HEK293 (cell line): ENCODE results near the gene NUBPL.

ENCODE experiments used
- CTCF ChIA-PET: fragments of 350-600 bp; formaldehyde crosslinking; extraction: SDS; loops from one replicate; lab custom pipeline; 2021; ENCODE audit warnings: antibody characterized with exemption; lab: Yijun Ruan, JAX
- POLR2A ChIA-PET: fragments of 300-600 bp; formaldehyde crosslinking; extraction: SDS; loops from one replicate; lab custom pipeline; 2020; ENCODE audit warnings: antibody characterized with exemption, inconsistent platforms; lab: Yijun Ruan, JAX
- H3K27ac ChIP-seq: fragments of 200-500 bp; sonication (Bioruptor generic); 2 replicates; pipeline ENCODE4 v1.5.1; 2014; ENCODE audit warnings: low read depth, low read length, control low read depth, inconsistent platforms; ENCODE audit errors: extremely low read depth
- H3K36me3 ChIP-seq, 2 experiments: fragments of 200-500 bp in 1 of 2; sonication (Bioruptor generic) in 1 of 2; 1 replicate in 1 of 2; 2 replicates in 1 of 2; pipeline ENCODE4 v1.5.1; 2014 to 2017; ENCODE audit warnings: inconsistent platforms in 2 of 2, low read length in 2 of 2; ENCODE audit not compliant: control insufficient read depth in 2 of 2, insufficient read depth in 1 of 2
- H3K4me1 ChIP-seq: fragments of 200-500 bp; sonication (Bioruptor generic); 2 replicates; pipeline ENCODE4 v1.5.1; 2014; ENCODE audit warnings: mild to moderate bottlenecking, low read length, inconsistent platforms; ENCODE audit not compliant: control insufficient read depth, insufficient read depth
- H3K4me3 ChIP-seq: 2 replicates; pipeline ENCODE4 v1.5.1; 2011; ENCODE audit warnings: low read depth, mild to moderate bottlenecking, control low read depth, low read length, moderate library complexity
- H3K9me3 ChIP-seq: fragments of 200-500 bp; sonication (Bioruptor generic); 2 replicates; pipeline ENCODE4 v1.5.1; 2014; ENCODE audit warnings: low read depth, low read length, inconsistent platforms; ENCODE audit not compliant: control insufficient read depth, insufficient read depth
- GFI1B ChIP-seq: fragments of 450-650 bp; formaldehyde crosslinking; IDR thresholded peaks from 2 replicates; pipeline ENCODE4 v1.5.1; 2016; ENCODE audit warnings: missing biosample characterization, missing genetic modification characterization
- GLI4 ChIP-seq: fragments of 450-650 bp; formaldehyde crosslinking; IDR thresholded peaks from 2 replicates; pipeline ENCODE4 v1.5.1; 2016; ENCODE audit warnings: missing biosample characterization, missing genetic modification characterization
- OSR2 ChIP-seq: fragments of 450-650 bp; formaldehyde crosslinking; IDR thresholded peaks from 2 replicates; pipeline ENCODE4 v1.5.1; 2016; ENCODE audit warnings: missing biosample characterization, missing genetic modification characterization
- ZBTB1 ChIP-seq: fragments of 450-650 bp; formaldehyde crosslinking; IDR thresholded peaks from 2 replicates; pipeline ENCODE4 v1.5.1; 2016; ENCODE audit warnings: missing biosample characterization, missing genetic modification characterization
- ZBTB21 ChIP-seq: fragments of 450-650 bp; formaldehyde crosslinking; IDR thresholded peaks from 2 replicates; pipeline ENCODE4 v1.5.1; 2017; ENCODE audit warnings: missing biosample characterization, missing genetic modification characterization
- ZFP41 ChIP-seq: fragments of 450-650 bp; formaldehyde crosslinking; IDR thresholded peaks from 2 replicates; pipeline ENCODE4 v1.5.1; 2016; ENCODE audit warnings: missing biosample characterization, missing genetic modification characterization, borderline replicate concordance
- ZNF133 ChIP-seq: fragments of 450-650 bp; formaldehyde crosslinking; IDR thresholded peaks from 2 replicates; pipeline ENCODE4 v1.5.1; 2016; ENCODE audit warnings: missing biosample characterization, missing genetic modification characterization
- ZNF184 ChIP-seq: fragments of 450-650 bp; IDR thresholded peaks from 2 replicates; pipeline ENCODE4 v1.5.1; 2018; ENCODE audit warnings: missing biosample characterization, mild to moderate bottlenecking, missing genetic modification characterization
- ZNF19 ChIP-seq: fragments of 450-650 bp; formaldehyde crosslinking; IDR thresholded peaks from 2 replicates; pipeline ENCODE4; 2016; ENCODE audit warnings: missing biosample characterization, missing genetic modification characterization, low read depth
- ZNF24 ChIP-seq: fragments of 450-650 bp; formaldehyde crosslinking; IDR thresholded peaks from 2 replicates; pipeline ENCODE4 v1.5.1; 2016; ENCODE audit warnings: missing biosample characterization, missing genetic modification characterization
- ZNF324 ChIP-seq: fragments of 450-650 bp; formaldehyde crosslinking; IDR thresholded peaks from 2 replicates; pipeline ENCODE4 v1.5.1; 2016; ENCODE audit warnings: missing biosample characterization, missing genetic modification characterization
- ZNF544 ChIP-seq: fragments of 450-650 bp; formaldehyde crosslinking; IDR thresholded peaks from 2 replicates; pipeline ENCODE4 v1.5.0; 2017; ENCODE audit warnings: missing biosample characterization, missing genetic modification characterization
- TF ChIP-seq, protein P1 (sequence below): fragments of 450-650 bp; formaldehyde crosslinking; IDR thresholded peaks from 2 replicates; pipeline ENCODE4 v1.5.1; 2017; ENCODE audit warnings: missing biosample characterization, missing genetic modification characterization
- TF ChIP-seq, protein P2 (sequence below): fragments of 450-650 bp; formaldehyde crosslinking; IDR thresholded peaks from 2 replicates; pipeline ENCODE4 v1.5.1; 2016; ENCODE audit warnings: missing biosample characterization, missing genetic modification characterization
- TF ChIP-seq, protein P3 (sequence below): fragments of 450-650 bp; formaldehyde crosslinking; IDR thresholded peaks from 2 replicates; pipeline ENCODE4 v1.5.1; 2016; ENCODE audit warnings: missing biosample characterization, missing genetic modification characterization
- TF ChIP-seq, protein P4 (sequence below): fragments of 450-650 bp; formaldehyde crosslinking; IDR thresholded peaks from 2 replicates; pipeline ENCODE4 v1.5.1; 2016; ENCODE audit warnings: missing biosample characterization, missing genetic modification characterization
- TF ChIP-seq, protein P5 (sequence below): fragments of 450-650 bp; formaldehyde crosslinking; conservative IDR thresholded peaks from 2 replicates; pipeline ENCODE4 v1.5.1; 2016; ENCODE audit warnings: low read depth, missing biosample characterization, missing genetic modification characterization
- TF ChIP-seq, protein P6 (sequence below): fragments of 450-650 bp; formaldehyde crosslinking; IDR thresholded peaks from 2 replicates; pipeline ENCODE4 v1.5.1; 2016; ENCODE audit warnings: missing biosample characterization, missing genetic modification characterization
- TF ChIP-seq, protein P7 (sequence below): fragments of 450-650 bp; formaldehyde crosslinking; conservative IDR thresholded peaks from 2 replicates; pipeline ENCODE4 v1.5.1; 2016; ENCODE audit warnings: low read depth, missing biosample characterization, missing genetic modification characterization

Gene NUBPL

DNA sequence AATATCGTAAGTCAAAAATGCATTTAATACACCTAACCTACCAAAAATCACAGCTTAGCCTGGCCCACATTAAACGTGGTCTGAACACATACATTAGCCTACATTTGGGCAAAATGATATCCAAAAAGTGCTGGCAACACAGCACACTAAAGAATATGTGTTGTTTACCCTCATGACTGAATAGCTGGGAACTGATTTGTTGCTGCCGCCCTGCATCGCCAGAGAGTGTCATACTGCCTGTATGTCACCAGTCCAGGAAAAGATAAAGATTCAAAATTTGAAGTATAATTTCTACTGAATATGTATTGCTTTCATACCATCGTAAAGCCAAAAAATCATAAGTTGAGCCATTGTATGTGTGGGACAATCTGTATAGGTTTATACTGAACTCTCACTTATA, 157.8 kb downstream of the NUBPL start:
- no peak overlapping the region for H3K4me3 ChIP-seq
- TF ChIP-seq ZNF133 (tag by site-specific recombination): no peak
- TF ChIP-seq GFI1B (tag by site-specific recombination): no peak
- no peak for TF ChIP-seq ZBTB21
- TF ChIP-seq, protein P1, sequence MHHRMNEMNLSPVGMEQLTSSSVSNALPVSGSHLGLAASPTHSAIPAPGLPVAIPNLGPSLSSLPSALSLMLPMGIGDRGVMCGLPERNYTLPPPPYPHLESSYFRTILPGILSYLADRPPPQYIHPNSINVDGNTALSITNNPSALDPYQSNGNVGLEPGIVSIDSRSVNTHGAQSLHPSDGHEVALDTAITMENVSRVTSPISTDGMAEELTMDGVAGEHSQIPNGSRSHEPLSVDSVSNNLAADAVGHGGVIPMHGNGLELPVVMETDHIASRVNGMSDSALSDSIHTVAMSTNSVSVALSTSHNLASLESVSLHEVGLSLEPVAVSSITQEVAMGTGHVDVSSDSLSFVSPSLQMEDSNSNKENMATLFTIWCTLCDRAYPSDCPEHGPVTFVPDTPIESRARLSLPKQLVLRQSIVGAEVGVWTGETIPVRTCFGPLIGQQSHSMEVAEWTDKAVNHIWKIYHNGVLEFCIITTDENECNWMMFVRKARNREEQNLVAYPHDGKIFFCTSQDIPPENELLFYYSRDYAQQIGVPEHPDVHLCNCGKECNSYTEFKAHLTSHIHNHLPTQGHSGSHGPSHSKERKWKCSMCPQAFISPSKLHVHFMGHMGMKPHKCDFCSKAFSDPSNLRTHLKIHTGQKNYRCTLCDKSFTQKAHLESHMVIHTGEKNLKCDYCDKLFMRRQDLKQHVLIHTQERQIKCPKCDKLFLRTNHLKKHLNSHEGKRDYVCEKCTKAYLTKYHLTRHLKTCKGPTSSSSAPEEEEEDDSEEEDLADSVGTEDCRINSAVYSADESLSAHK (tag by site-specific recombination): no peak
- TF ChIP-seq, protein P2, sequence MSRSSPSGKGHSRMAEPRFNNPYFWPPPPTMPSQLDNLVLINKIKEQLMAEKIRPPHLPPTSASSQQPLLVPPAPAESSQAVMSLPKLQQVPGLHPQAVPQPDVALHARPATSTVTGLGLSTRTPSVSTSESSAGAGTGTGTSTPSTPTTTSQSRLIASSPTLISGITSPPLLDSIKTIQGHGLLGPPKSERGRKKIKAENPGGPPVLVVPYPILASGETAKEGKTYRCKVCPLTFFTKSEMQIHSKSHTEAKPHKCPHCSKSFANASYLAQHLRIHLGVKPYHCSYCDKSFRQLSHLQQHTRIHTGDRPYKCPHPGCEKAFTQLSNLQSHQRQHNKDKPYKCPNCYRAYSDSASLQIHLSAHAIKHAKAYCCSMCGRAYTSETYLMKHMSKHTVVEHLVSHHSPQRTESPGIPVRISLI (tag by site-specific recombination): no peak
- TF ChIP-seq ZNF544 (tag by site-specific recombination): no peak
- TF ChIP-seq, protein P3, sequence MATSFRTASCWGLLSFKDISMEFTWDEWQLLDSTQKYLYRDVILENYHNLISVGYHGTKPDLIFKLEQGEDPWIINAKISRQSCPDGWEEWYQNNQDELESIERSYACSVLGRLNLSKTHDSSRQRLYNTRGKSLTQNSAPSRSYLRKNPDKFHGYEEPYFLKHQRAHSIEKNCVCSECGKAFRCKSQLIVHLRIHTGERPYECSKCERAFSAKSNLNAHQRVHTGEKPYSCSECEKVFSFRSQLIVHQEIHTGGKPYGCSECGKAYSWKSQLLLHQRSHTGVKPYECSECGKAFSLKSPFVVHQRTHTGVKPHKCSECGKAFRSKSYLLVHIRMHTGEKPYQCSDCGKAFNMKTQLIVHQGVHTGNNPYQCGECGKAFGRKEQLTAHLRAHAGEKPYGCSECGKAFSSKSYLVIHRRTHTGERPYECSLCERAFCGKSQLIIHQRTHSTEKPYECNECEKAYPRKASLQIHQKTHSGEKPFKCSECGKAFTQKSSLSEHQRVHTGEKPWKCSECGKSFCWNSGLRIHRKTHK (tag by site-specific recombination): no peak
- TF ChIP-seq, all 188 proteins: peak for 0
- no peaks in the 10 kb centered on the region for H3K36me3 ChIP-seq
- H3K4me1 ChIP-seq: no peaks in the 10 kb centered on the region
- POLR2A ChIA-PET: no interaction called here
- CTCF ChIA-PET: no interaction called here
- no peaks in the 10 kb centered on the region for H3K9me3 ChIP-seq
- no peak overlapping the region for H3K27ac ChIP-seq

DNA sequence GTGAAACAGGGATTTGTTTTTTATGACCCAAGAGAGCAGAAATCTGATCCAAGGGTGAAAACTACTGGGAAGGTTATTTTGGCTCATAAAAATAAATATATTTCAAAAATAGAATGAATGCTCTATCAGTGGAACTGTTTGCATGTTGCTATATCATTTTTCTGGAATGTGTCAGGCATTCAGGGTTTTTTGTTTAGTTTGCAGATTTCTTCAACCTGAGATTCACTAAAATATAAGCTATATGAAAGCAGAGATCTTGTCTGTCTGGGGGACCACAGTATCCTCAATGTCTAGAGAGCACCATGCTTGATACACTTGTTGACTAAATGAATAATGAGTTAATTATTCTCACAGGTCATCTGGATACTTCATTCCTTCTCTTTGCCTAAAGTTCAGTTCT, 165.1 kb downstream of the NUBPL start:
- ChIA-PET POLR2A (no interaction called here), CTCF (interaction anchor here (0.6 kb wide), 1 partner anchor 374 kb away, joined by 3 read pairs; no protein-coding TSS in a partner anchor)
- Histone ChIP-seq H3K9me3 (no peaks in the 10 kb centered on the region), H3K4me3 (no peak overlapping the region), H3K27ac (no peak overlapping the region), H3K36me3 (peaks cover 0 to under 1% of the 10 kb centered on the region in 2 experiments; a peak in 1 of 3 replicates), H3K4me1 (no peaks in the 10 kb centered on the region; the same call in 1 of the 2 replicates)
- no peak for TF ChIP-seq ZNF24 (tag by site-specific recombination)
- TF ChIP-seq, protein P4, sequence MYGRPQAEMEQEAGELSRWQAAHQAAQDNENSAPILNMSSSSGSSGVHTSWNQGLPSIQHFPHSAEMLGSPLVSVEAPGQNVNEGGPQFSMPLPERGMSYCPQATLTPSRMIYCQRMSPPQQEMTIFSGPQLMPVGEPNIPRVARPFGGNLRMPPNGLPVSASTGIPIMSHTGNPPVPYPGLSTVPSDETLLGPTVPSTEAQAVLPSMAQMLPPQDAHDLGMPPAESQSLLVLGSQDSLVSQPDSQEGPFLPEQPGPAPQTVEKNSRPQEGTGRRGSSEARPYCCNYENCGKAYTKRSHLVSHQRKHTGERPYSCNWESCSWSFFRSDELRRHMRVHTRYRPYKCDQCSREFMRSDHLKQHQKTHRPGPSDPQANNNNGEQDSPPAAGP (tag by site-specific recombination): no peak
- TF ChIP-seq, protein P5, sequence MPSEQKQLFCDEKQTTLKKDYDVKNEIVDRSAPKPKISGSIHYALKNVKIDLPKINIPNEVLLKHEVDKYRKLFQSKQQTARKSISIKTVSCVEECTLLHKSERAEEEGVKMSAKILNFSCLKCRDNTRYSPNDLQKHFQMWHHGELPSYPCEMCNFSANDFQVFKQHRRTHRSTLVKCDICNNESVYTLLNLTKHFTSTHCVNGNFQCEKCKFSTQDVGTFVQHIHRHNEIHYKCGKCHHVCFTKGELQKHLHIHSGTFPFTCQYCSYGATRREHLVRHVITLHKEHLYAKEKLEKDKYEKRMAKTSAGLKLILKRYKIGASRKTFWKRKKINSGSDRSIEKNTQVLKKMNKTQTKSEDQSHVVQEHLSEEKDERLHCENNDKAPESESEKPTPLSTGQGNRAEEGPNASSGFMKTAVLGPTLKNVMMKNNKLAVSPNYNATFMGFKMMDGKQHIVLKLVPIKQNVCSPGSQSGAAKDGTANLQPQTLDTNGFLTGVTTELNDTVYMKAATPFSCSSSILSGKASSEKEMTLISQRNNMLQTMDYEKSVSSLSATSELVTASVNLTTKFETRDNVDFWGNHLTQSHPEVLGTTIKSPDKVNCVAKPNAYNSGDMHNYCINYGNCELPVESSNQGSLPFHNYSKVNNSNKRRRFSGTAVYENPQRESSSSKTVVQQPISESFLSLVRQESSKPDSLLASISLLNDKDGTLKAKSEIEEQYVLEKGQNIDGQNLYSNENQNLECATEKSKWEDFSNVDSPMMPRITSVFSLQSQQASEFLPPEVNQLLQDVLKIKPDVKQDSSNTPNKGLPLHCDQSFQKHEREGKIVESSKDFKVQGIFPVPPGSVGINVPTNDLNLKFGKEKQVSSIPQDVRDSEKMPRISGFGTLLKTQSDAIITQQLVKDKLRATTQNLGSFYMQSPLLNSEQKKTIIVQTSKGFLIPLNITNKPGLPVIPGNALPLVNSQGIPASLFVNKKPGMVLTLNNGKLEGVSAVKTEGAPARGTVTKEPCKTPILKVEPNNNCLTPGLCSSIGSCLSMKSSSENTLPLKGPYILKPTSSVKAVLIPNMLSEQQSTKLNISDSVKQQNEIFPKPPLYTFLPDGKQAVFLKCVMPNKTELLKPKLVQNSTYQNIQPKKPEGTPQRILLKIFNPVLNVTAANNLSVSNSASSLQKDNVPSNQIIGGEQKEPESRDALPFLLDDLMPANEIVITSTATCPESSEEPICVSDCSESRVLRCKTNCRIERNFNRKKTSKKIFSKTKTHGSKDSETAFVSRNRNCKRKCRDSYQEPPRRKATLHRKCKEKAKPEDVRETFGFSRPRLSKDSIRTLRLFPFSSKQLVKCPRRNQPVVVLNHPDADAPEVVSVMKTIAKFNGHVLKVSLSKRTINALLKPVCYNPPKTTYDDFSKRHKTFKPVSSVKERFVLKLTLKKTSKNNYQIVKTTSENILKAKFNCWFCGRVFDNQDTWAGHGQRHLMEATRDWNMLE: no peak
- TF ChIP-seq ZFP41 (tag by site-specific recombination): no peak
- TF ChIP-seq OSR2: no peak
- no peak for TF ChIP-seq ZNF324
- TF ChIP-seq ZNF19 (tag by site-specific recombination): no peak
- no peak for TF ChIP-seq GLI4 (tag by site-specific recombination)
- TF ChIP-seq, protein P6, sequence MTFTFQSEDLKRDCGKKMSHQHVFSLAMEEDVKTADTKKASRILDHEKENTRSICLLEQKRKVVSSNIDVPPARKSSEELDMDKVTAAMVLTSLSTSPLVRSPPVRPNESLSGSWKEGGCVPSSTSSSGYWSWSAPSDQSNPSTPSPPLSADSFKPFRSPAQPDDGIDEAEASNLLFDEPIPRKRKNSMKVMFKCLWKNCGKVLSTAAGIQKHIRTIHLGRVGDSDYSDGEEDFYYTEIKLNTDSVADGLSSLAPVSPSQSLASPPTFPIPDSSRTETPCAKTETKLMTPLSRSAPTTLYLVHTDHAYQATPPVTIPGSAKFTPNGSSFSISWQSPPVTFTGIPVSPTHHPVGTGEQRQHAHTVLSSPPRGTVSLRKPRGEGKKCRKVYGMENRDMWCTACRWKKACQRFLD: no peak
- TF ChIP-seq ZNF184: no peak
- no peak for TF ChIP-seq ZNF544 (tag by site-specific recombination)
- TF ChIP-seq ZBTB1 (tag by site-specific recombination): no peak
- TF ChIP-seq, protein P7, sequence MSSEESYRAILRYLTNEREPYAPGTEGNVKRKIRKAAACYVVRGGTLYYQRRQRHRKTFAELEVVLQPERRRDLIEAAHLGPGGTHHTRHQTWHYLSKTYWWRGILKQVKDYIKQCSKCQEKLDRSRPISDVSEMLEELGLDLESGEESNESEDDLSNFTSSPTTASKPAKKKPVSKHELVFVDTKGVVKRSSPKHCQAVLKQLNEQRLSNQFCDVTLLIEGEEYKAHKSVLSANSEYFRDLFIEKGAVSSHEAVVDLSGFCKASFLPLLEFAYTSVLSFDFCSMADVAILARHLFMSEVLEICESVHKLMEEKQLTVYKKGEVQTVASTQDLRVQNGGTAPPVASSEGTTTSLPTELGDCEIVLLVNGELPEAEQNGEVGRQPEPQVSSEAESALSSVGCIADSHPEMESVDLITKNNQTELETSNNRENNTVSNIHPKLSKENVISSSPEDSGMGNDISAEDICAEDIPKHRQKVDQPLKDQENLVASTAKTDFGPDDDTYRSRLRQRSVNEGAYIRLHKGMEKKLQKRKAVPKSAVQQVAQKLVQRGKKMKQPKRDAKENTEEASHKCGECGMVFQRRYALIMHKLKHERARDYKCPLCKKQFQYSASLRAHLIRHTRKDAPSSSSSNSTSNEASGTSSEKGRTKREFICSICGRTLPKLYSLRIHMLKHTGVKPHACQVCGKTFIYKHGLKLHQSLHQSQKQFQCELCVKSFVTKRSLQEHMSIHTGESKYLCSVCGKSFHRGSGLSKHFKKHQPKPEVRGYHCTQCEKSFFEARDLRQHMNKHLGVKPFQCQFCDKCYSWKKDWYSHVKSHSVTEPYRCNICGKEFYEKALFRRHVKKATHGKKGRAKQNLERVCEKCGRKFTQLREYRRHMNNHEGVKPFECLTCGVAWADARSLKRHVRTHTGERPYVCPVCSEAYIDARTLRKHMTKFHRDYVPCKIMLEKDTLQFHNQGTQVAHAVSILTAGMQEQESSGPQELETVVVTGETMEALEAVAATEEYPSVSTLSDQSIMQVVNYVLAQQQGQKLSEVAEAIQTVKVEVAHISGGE (tag by site-specific recombination): no peak
